HG03025 (cell line): ENCODE measurements around the gene MRGPRX3.

ENCODE experiments used
- ATAC-seq: cut with Tn5 transposase; IDR thresholded peaks from one replicate; pipeline ENCODE4 v1.9.1; 2021; ENCODE audit warnings: mild to moderate bottlenecking, moderate library complexity; ENCODE audit not compliant: unreplicated experiment, low FRiP score

Gene MRGPRX3

GRCh38 chr11:18151581-18151980, 19.2 kb downstream of the MRGPRX3 start:
- ATAC-seq, result no peak

GRCh38 chr11:18168372-18168771, 36.0 kb downstream of the MRGPRX3 start:
- ATAC-seq, result no peak

DNA sequence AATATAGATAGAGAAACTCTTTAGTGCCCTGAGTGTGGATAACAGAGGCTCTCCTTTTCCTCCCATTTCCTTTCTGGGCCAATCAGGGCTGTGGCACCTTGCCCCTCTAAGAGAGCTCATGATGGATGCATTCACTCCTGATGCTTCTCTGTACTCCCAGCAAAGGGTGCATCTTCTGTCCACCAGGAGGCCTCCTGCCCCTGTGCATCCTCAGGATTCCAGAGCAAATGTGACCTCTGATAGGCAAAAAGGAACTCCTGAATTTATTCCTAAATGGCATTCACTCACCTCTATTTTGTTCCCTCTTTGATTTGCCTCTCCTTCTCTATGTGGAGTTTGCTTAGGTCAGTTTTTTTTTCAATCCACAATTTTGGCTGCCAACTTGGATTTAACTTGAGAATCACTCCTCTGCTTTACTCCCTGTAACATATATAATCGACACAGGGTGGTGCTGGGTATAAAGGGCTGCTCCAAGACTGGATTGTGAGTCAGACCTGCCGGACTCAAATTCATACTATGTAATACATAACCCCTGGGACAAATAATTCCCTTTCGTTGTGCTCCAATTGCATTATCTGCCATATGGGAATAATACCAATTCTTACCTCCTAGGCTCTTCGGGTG, 39.1 kb downstream of the MRGPRX3 start:
- ATAC-seq, result no peak

DNA sequence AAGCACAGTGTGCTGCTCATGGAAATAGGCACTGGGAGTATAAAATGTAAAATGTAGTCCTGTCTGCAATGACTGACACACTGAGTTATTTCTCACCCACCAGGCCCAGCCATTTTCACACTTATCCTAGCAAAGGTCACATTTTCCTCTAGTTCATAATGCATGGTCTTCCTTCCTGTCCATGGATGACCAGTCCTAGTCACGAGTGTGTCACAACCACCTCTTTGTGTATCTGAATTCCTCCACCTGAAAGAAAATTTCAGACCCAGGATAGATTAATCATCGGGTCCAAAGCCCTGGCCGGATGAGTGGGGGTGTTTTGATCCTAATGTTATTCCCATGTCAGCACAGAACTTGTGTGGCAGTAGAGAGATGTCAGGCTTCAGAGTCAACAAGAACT, 40.3 kb downstream of the MRGPRX3 start, which contains the start of gene MRGPRX4:
Gene MRGPRX4, plus strand, starts transcription at position 172 of the 400 bp plus-strand sequence. CDS start 420 bp downstream, outside the sequence.
- no peak for ATAC-seq

DNA sequence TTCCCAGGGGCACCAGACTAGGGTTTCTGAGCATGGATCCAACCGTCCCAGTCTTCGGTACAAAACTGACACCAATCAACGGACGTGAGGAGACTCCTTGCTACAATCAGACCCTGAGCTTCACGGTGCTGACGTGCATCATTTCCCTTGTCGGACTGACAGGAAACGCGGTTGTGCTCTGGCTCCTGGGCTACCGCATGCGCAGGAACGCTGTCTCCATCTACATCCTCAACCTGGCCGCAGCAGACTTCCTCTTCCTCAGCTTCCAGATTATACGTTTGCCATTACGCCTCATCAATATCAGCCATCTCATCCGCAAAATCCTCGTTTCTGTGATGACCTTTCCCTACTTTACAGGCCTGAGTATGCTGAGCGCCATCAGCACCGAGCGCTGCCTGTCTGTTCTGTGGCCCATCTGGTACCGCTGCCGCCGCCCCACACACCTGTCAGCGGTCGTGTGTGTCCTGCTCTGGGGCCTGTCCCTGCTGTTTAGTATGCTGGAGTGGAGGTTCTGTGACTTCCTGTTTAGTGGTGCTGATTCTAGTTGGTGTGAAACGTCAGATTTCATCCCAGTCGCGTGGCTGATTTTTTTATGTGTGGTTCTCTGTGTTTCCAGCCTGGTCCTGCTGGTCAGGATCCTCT, 41.0 kb downstream of the MRGPRX3 start:
- no peak for ATAC-seq
